HCT116 (cell line): ENCODE data around the gene SPATA20. TPM values are rescaled to one million over a fixed set of nuclear protein-coding genes. Genes with fewer than 3 reads are reported as not detected.

ENCODE experiments used
- ATAC-seq: fragments of 200-7000 bp; cut with Tn5 transposase; 2 replicates; pipeline ENCODE4 v1.9.1; 2020; ENCODE audit warnings: mild to moderate bottlenecking, moderate library complexity
- BruUV-seq: library from RNA; stranded (reverse); fragments of 400-500 nt; replicated peaks from 2 replicates; lab custom pipeline; 2021; lab: Mats Ljungman, UMichigan
- CTCF ChIA-PET: fragments of 300-600 bp; sonication (Branson Sonifier 250); formaldehyde crosslinking; loops from one replicate; lab custom pipeline; 2021; ENCODE audit warnings: antibody characterized with exemption; lab: Charles Lee
- POLR2A ChIA-PET: fragments of 300-600, 350-600 bp; sonication (Branson Sonifier 250); formaldehyde crosslinking; loops from one replicate; lab custom pipeline; 2021; ENCODE audit warnings: antibody characterized with exemption; lab: Charles Lee
- RAD21 ChIA-PET, 2 experiments: fragments of 300-600 bp; sonication (Branson Sonifier 250); formaldehyde crosslinking; loops; one replicate each; lab custom pipeline; 2023; ENCODE audit warnings: low total read pairs in 2 of 2; ENCODE audit not compliant: uncharacterized antibody in 2 of 2, unreplicated experiment in 2 of 2, low non-redundant PET in 1 of 2; lab: Charles Lee
- DNase-seq: peaks from one replicate; pipeline ENCODE4 v3.0.0-alpha.2; 2010; ENCODE audit warnings: low read depth, low spot score
- H2AFZ ChIP-seq: fragments of 200-600 bp; shearing (Covaris generic), sonication (generic); 2 replicates; pipeline ENCODE4 v1.6.1; 2017; ENCODE audit warnings: low read depth, mixed run types, mixed read lengths, antibody characterized with exemption, low read length; ENCODE audit not compliant: poor library complexity, severe bottlenecking
- H3K27ac ChIP-seq: 2 replicates; pipeline ENCODE4 v1.5.1; 2012; ENCODE audit warnings: low read depth, low read length
- H3K27me3 ChIP-seq: fragments of 200-600 bp; sonication (generic); 2 replicates; pipeline ENCODE4 v1.6.1; 2016; ENCODE audit warnings: mixed run types, low read length, mixed read lengths; ENCODE audit not compliant: insufficient read depth
- H3K36me3 ChIP-seq, 2 experiments: fragments of 200-500 bp in 1 of 2; fragments of 200-600 bp in 1 of 2; sonication (Bioruptor generic) in 1 of 2; sonication (generic) in 1 of 2; 2 replicates each; pipeline versions ENCODE4 v1.5.1 to v1.6.1; 2014 to 2016; ENCODE audit warnings: low read length in 2 of 2, inconsistent platforms in 1 of 2, mixed read lengths in 1 of 2, mixed run types in 1 of 2; ENCODE audit not compliant: insufficient read depth in 2 of 2, control insufficient read depth in 1 of 2
- H3K4me1 ChIP-seq, 2 experiments: fragments of 200-600 bp in 1 of 2; sonication (generic) in 1 of 2; 2 replicates each; pipeline versions ENCODE4 v1.5.1 to v1.6.1; 2012 to 2017; ENCODE audit warnings: low read length in 2 of 2, inconsistent platforms in 1 of 2, mild to moderate bottlenecking in 1 of 2, mixed read lengths in 1 of 2, mixed run types in 1 of 2, moderate library complexity in 1 of 2; ENCODE audit not compliant: insufficient read depth in 2 of 2, control insufficient read depth in 1 of 2
- H3K4me2 ChIP-seq: fragments of 200-600 bp; sonication (generic); 2 replicates; pipeline ENCODE4 v1.6.1; 2017; ENCODE audit warnings: mixed run types, low read length, mixed read lengths
- H3K4me3 ChIP-seq, 2 experiments: fragments of 200-600 bp in 1 of 2; sonication (generic) in 1 of 2; replicated peaks in 1 of 2; 2 replicates each; pipeline ENCODE4 v1.5.1; 2011 to 2016; ENCODE audit warnings: low read length in 2 of 2, control low read depth in 1 of 2, low read depth in 1 of 2, mild to moderate bottlenecking in 1 of 2, mixed read lengths in 1 of 2, mixed run types in 1 of 2
- H3K79me2 ChIP-seq: fragments of 200-600 bp; sonication (generic); 2 replicates; pipeline ENCODE4 v1.6.1; 2017; ENCODE audit warnings: mild to moderate bottlenecking, mixed run types, low read length, moderate library complexity, mixed read lengths; ENCODE audit not compliant: insufficient read depth
- H3K9ac ChIP-seq: fragments of 200-600 bp; sonication (generic); 2 replicates; pipeline ENCODE4 v1.6.1; 2016; ENCODE audit warnings: low read length, mixed read lengths
- H3K9me2 ChIP-seq: fragments of 200-600 bp; sonication (generic), shearing (Covaris generic); 2 replicates; pipeline ENCODE4 v1.6.1; 2017; ENCODE audit warnings: mixed run types, mild to moderate bottlenecking, moderate library complexity; ENCODE audit not compliant: insufficient read depth
- H3K9me3 ChIP-seq, 2 experiments: fragments of 200-500 bp in 1 of 2; fragments of 200-600 bp in 1 of 2; sonication (Bioruptor generic) in 1 of 2; sonication (generic) in 1 of 2; 2 replicates each; pipeline ENCODE4 v1.6.1; 2014 to 2017; ENCODE audit warnings: low read length in 2 of 2, mixed read lengths in 2 of 2, inconsistent platforms in 1 of 2, low read depth in 1 of 2, mild to moderate bottlenecking in 1 of 2, mixed run types in 1 of 2, moderate library complexity in 1 of 2; ENCODE audit not compliant: control insufficient read depth in 1 of 2, insufficient read depth in 1 of 2
- H4K20me1 ChIP-seq: fragments of 200-600 bp; sonication (generic), shearing (Covaris generic); 2 replicates; pipeline ENCODE4 v1.6.1; 2017; ENCODE audit warnings: mixed run types, mild to moderate bottlenecking, moderate library complexity; ENCODE audit not compliant: insufficient read depth
- CBX3 ChIP-seq: IDR thresholded peaks from 2 replicates; pipeline ENCODE4 v1.6.1; 2012; ENCODE audit warnings: low read depth
- CEBPB ChIP-seq: IDR thresholded peaks from 2 replicates; pipeline ENCODE4 v1.6.1; 2012; ENCODE audit warnings: low read depth
- ELF1 ChIP-seq: IDR thresholded peaks from 2 replicates; pipeline ENCODE4 v1.6.1; 2012; ENCODE audit warnings: low read depth, borderline replicate concordance
- EZH2 ChIP-seq: fragments of 200-600 bp; sonication (generic); IDR thresholded peaks from 2 replicates; pipeline ENCODE4 v1.6.1; 2017; ENCODE audit warnings: antibody characterized with exemption, mixed run types
- EZH2phosphoT487 ChIP-seq: fragments of 200-600 bp; IDR thresholded peaks from 2 replicates; pipeline ENCODE4 v1.6.1; 2018; ENCODE audit warnings: antibody characterized with exemption, borderline replicate concordance
- FOSL1 ChIP-seq: IDR thresholded peaks from 2 replicates; pipeline ENCODE4 v1.6.1; 2012; ENCODE audit warnings: low read depth
- POLR2A ChIP-seq: IDR thresholded peaks from 2 replicates; pipeline ENCODE4 v1.7.0; 2011; ENCODE audit warnings: borderline replicate concordance; ENCODE audit not compliant: insufficient read depth, insufficient read length; ENCODE audit errors: extremely low read depth
- POLR2AphosphoS5 ChIP-seq: IDR thresholded peaks from 2 replicates; pipeline ENCODE4 v1.6.1; 2011; ENCODE audit warnings: mild to moderate bottlenecking, low read depth, low read length, moderate library complexity
- RAD21 ChIP-seq: IDR thresholded peaks from 2 replicates; pipeline ENCODE4 v1.6.1; 2012; ENCODE audit warnings: low read depth, mild to moderate bottlenecking
- SIN3A ChIP-seq: IDR thresholded peaks from 2 replicates; pipeline ENCODE4 v1.6.1; 2012; ENCODE audit warnings: low read depth
- SRF ChIP-seq: IDR thresholded peaks from 2 replicates; pipeline ENCODE4 v1.6.1; 2012; ENCODE audit warnings: low read depth
- TCF7L2 ChIP-seq: IDR thresholded peaks from 2 replicates; pipeline ENCODE4 v1.7.0; 2011; ENCODE audit warnings: borderline replicate concordance, inconsistent platforms; ENCODE audit not compliant: insufficient read depth, insufficient read length; ENCODE audit errors: extremely low read depth
- YY1 ChIP-seq: IDR thresholded peaks from 2 replicates; pipeline ENCODE4 v1.6.1; 2011; ENCODE audit warnings: low read length, low read depth, moderate library complexity, mild to moderate bottlenecking; ENCODE audit not compliant: insufficient replicate concordance; ENCODE audit errors: extremely low read depth
- ZFX ChIP-seq: fragments of 450-650 bp; IDR thresholded peaks from 2 replicates; pipeline ENCODE4 v1.6.1; 2017
- ZNF274 ChIP-seq: fragments of 200-500 bp; sonication (Bioruptor generic); IDR thresholded peaks from 2 replicates; pipeline ENCODE4 v1.6.1; 2014; ENCODE audit warnings: mild to moderate bottlenecking, low read depth, low read length, inconsistent platforms
- intact Hi-C: fragments of 100-400 bp; cut with micrococcal nuclease; formaldehyde crosslinking; loops from 2 replicates; pipeline ENCODE4 v1.10.0; 2022
- total RNA-seq: library from RNA; stranded (reverse); gene quantifications from one replicate; pipeline ENCODE4 v1.2.1, GENCODE V29; 2021; ENCODE audit not compliant: unreplicated experiment
- TF ChIP-seq, protein P1 (sequence below): IDR thresholded peaks from 2 replicates; pipeline ENCODE4 v1.6.1; 2011; ENCODE audit warnings: mild to moderate bottlenecking, low read length, moderate library complexity; ENCODE audit not compliant: insufficient replicate concordance; ENCODE audit errors: extremely low read depth
- TF ChIP-seq, protein P2 (sequence below), 3 experiments: fragments of 200-600 bp in 1 of 3; sonication (generic) in 1 of 3; IDR thresholded peaks in 2 of 3; conservative IDR thresholded peaks in 1 of 3; 2 replicates each; pipeline ENCODE4 v1.5.1; 2012 to 2017; ENCODE audit warnings: low read depth in 2 of 3, low read length in 2 of 3, antibody characterized with exemption in 1 of 3, borderline replicate concordance in 1 of 3, control low read depth in 1 of 3, mild to moderate bottlenecking in 1 of 3, mixed read lengths in 1 of 3, mixed run types in 1 of 3, moderate library complexity in 1 of 3; ENCODE audit not compliant: insufficient read depth in 1 of 3
- TF ChIP-seq, protein P3 (sequence below): IDR thresholded peaks from 2 replicates; pipeline ENCODE4 v1.6.1; 2012; ENCODE audit warnings: low read depth

The SPATA20 gene
- total RNA-seq, 1 experiment from 2014 or later: 57.5 TPM

GRCh38 chr17:50518384-50519023 is 28.5 kb upstream of the SPATA20 start:
- H4K20me1 ChIP-seq: no peaks in the 10 kb centered on the region
- no peak for DNase-seq
- BruUV-seq: no TSS peak
- POLR2A ChIA-PET: no interaction called here
- peak overlapping the region; percentile 41 for H2AFZ ChIP-seq
- no peak overlapping the region for H3K27ac ChIP-seq
- H3K9ac ChIP-seq: no peak overlapping the region
- peak; percentile 26; the same call in 1 of the 2 replicates for ATAC-seq
- H3K9me2 ChIP-seq: no peaks in the 10 kb centered on the region
- no peaks in the 10 kb centered on the region for H3K36me3 ChIP-seq
- TF ChIP-seq, protein P1, sequence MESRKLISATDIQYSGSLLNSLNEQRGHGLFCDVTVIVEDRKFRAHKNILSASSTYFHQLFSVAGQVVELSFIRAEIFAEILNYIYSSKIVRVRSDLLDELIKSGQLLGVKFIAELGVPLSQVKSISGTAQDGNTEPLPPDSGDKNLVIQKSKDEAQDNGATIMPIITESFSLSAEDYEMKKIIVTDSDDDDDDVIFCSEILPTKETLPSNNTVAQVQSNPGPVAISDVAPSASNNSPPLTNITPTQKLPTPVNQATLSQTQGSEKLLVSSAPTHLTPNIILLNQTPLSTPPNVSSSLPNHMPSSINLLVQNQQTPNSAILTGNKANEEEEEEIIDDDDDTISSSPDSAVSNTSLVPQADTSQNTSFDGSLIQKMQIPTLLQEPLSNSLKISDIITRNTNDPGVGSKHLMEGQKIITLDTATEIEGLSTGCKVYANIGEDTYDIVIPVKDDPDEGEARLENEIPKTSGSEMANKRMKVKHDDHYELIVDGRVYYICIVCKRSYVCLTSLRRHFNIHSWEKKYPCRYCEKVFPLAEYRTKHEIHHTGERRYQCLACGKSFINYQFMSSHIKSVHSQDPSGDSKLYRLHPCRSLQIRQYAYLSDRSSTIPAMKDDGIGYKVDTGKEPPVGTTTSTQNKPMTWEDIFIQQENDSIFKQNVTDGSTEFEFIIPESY: no peak
- no peak for TF ChIP-seq EZH2phosphoT487
- no peak for TF ChIP-seq RAD21
- TF ChIP-seq POLR2AphosphoS5: no peak
- TF ChIP-seq ELF1: no peak
- TF ChIP-seq SRF: no peak
- TF ChIP-seq POLR2A: no peak
- TF ChIP-seq YY1: no peak
- no peak for TF ChIP-seq EZH2
- no peak for TF ChIP-seq ZFX
- no peak for TF ChIP-seq CEBPB
- no peak for TF ChIP-seq TCF7L2
- TF ChIP-seq, protein P2, sequence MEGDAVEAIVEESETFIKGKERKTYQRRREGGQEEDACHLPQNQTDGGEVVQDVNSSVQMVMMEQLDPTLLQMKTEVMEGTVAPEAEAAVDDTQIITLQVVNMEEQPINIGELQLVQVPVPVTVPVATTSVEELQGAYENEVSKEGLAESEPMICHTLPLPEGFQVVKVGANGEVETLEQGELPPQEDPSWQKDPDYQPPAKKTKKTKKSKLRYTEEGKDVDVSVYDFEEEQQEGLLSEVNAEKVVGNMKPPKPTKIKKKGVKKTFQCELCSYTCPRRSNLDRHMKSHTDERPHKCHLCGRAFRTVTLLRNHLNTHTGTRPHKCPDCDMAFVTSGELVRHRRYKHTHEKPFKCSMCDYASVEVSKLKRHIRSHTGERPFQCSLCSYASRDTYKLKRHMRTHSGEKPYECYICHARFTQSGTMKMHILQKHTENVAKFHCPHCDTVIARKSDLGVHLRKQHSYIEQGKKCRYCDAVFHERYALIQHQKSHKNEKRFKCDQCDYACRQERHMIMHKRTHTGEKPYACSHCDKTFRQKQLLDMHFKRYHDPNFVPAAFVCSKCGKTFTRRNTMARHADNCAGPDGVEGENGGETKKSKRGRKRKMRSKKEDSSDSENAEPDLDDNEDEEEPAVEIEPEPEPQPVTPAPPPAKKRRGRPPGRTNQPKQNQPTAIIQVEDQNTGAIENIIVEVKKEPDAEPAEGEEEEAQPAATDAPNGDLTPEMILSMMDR (IDR thresholded peaks at IDR 0.05 in 2 of 3, conservative IDR thresholded peaks at IDR 0.05 in 1 of 3; ENCODE audit: borderline replicate concordance in 1 of 3, insufficient read depth in 1 of 3, low read depth in 2 of 3, low read length in 2 of 3): no peak
- no peak for TF ChIP-seq SIN3A
- TF ChIP-seq FOSL1: no peak
- TF ChIP-seq CBX3: no peak
- TF ChIP-seq, protein P3, sequence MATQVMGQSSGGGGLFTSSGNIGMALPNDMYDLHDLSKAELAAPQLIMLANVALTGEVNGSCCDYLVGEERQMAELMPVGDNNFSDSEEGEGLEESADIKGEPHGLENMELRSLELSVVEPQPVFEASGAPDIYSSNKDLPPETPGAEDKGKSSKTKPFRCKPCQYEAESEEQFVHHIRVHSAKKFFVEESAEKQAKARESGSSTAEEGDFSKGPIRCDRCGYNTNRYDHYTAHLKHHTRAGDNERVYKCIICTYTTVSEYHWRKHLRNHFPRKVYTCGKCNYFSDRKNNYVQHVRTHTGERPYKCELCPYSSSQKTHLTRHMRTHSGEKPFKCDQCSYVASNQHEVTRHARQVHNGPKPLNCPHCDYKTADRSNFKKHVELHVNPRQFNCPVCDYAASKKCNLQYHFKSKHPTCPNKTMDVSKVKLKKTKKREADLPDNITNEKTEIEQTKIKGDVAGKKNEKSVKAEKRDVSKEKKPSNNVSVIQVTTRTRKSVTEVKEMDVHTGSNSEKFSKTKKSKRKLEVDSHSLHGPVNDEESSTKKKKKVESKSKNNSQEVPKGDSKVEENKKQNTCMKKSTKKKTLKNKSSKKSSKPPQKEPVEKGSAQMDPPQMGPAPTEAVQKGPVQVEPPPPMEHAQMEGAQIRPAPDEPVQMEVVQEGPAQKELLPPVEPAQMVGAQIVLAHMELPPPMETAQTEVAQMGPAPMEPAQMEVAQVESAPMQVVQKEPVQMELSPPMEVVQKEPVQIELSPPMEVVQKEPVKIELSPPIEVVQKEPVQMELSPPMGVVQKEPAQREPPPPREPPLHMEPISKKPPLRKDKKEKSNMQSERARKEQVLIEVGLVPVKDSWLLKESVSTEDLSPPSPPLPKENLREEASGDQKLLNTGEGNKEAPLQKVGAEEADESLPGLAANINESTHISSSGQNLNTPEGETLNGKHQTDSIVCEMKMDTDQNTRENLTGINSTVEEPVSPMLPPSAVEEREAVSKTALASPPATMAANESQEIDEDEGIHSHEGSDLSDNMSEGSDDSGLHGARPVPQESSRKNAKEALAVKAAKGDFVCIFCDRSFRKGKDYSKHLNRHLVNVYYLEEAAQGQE: no peak
- TF ChIP-seq ZNF274: no peak
- TF ChIP-seq, all 23 proteins: peak for 0
- Histone ChIP-seq H3K27me3 (no peaks in the 10 kb centered on the region), H3K4me2 (no peak overlapping the region), H3K4me3 (no peak overlapping the region), H3K9me3 (no peaks in the 10 kb centered on the region), H3K79me2 (no peaks in the 10 kb centered on the region), H3K4me1 (peaks cover 0 to 6% of the 10 kb centered on the region in 2 experiments; a peak in 1 of 4 replicates)
- ChIA-PET CTCF (no interaction called here), RAD21 (no interaction called here)
- intact Hi-C loops: no loop called here
